Transverse colon (tissue), 4 donors: ENCODE data around the gene CHRM4.

ENCODE experiments used
- CTCF ChIP-seq, 5 experiments: fragments of 200-600 bp in 3 of 5; fragments of 450-650 bp in 2 of 5; sonication (generic) in 3 of 5; IDR thresholded peaks; 1 replicate in 2 of 5; 2 replicates in 3 of 5; pipeline ENCODE4 v1.5.1; 2016 to 2017; ENCODE audit warnings: antibody characterized with exemption in 5 of 5, inconsistent platforms in 3 of 5, mild to moderate bottlenecking in 2 of 5, moderate library complexity in 1 of 5
- EP300 ChIP-seq: sonication (generic); formaldehyde crosslinking; IDR thresholded peaks from one replicate; pipeline ENCODE4 v1.6.1; 2017; ENCODE audit warnings: antibody characterized with exemption, low read depth
- POLR2A ChIP-seq: fragments of 450-650 bp; IDR thresholded peaks from one replicate; pipeline ENCODE4 v1.6.1; 2016; ENCODE audit warnings: antibody characterized with exemption, mild to moderate bottlenecking, moderate library complexity
- POLR2AphosphoS5 ChIP-seq, 3 donors: sonication (generic); formaldehyde crosslinking; IDR thresholded peaks; one replicate each; pipeline ENCODE4 v1.6.1; 2016; ENCODE audit warnings: antibody characterized with exemption in 3 of 3

GRCh38 chr11:46431211-46431610, 39.6 kb upstream of the CHRM4 start:
- TF ChIP-seq CTCF (IDR thresholded peaks at IDR 0.05) (no peak), POLR2A (no peak), POLR2AphosphoS5 (IDR thresholded peaks at IDR 0.05) (no peak), EP300 (no peak)
